GM18873 (cell line): ENCODE measurements around the gene TOM1L1.

Source experiments
- ATAC-seq: cut with Tn5 transposase; IDR thresholded peaks from one replicate; pipeline ENCODE4 v1.9.1; 2021; ENCODE audit warnings: mild to moderate bottlenecking, moderate library complexity, moderate number of reproducible peaks; ENCODE audit not compliant: unreplicated experiment, low FRiP score

TOM1L1 gene

DNA sequence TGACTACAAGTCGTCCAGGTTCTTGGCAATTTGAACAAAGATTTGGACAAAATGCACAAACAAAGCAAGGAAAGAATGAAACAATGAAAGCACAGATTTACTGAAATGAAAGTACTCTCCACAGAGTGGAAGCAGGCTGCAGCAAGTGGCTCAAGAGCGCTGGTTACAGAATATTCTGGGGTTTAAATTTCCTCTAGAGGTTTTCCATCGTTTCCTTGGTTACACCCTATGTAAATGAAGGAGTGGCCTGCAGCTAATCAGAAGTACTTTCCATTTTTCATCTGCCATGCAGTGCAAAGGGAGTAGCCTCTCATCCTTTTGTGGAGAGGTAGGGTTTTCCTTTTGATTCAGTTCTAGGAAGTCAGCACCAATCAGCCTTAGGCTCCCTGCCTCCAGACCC is 79.7 kb downstream of the TOM1L1 start:
- ATAC-seq, result no peak

DNA sequence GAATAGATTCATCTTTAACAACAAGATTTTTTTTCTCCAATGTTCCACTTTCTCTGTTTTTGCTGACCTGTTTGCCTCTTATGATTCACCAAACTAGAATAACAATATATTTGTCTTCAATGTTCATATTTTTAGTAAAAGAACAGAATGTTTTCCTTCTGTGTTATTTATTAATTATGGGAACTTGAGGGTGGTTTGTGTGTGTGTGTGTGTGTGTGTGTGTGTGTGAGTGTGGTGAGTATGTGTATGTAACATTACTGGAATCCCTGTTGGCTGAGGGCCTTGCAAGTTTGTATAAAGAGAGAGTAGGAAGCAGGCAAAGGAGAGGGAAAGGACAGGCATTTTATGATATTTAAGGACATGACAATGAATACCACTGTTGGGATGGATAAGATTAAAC is 81.7 kb downstream of the TOM1L1 start:
- ATAC-seq, result no peak

DNA sequence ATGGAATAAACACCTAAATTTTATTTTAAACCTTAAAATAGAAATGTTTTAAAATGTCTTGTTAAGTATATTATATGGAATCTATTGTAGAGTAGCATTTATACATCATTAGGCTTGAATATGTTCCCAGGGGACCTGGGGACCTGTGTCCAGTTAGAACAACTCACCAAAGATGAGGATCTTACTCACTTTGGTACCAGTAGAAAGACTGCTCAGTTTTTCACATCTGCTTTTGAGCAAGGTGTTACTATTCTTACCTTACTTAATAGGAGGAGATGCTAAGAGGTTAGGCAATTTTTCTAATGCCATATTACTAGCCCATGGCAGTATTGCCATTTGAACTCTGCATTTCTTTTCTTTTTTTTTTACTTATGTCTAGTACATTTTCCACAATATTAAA is 82.6 kb downstream of the TOM1L1 start:
- no peak for ATAC-seq

DNA sequence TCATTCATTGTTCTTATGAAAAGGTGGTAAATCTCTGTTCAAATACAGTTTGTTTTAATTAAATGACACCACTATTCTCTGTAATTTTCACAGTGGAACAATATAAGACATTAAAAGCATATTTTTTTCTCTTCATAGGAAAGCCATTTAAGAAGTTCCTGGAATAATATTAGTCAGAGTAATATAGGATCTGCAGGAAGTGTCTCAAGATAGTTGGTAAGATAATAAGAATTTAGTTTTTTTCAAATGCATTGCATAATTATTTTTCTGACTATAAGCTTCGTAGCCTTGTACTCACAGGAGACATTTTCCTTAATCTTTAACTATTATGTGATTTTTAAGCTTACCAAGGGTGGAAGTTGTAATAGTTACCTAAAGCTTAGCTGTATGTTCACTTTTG is 84.8 kb downstream of the TOM1L1 start:
- ATAC-seq, result no peak

DNA sequence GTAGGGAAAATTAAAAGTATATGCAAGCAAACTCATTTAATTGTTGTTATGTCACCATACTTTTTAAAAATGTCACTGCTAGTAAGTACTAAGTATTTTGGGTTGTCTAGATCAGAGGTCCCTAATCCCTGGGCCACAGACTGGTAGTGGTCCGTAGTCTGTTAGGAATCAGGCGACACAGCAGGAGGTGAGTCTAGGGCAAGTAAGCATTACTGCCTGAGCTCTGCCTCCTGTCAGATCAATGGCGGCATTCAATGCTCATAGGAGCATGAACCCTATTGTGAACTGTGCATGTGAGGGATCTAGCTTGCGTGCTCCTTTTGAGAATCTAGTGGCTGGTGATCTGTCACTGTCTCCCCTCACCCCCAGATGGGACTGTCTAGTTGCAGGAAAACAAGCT is 89.5 kb downstream of the TOM1L1 start:
- ATAC-seq, result no peak

DNA sequence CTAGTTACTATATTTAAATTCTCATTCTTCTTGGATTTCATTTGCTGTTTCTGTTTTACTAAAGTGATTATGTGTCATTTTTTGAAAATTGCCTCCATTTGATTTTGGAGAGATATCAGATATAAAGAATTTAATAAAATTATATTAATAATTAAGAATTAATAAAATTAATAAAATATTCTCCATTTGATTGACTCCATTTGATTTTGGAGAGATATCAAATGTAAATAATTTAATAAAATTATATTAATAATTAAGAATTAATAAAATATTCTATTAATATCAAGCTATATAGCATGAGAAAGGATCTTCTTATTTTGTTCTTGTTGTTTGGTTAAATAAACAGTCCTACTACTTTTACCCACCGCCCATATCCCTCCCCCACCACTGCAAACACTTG is 90.9 kb downstream of the TOM1L1 start:
- ATAC-seq, result no peak

DNA sequence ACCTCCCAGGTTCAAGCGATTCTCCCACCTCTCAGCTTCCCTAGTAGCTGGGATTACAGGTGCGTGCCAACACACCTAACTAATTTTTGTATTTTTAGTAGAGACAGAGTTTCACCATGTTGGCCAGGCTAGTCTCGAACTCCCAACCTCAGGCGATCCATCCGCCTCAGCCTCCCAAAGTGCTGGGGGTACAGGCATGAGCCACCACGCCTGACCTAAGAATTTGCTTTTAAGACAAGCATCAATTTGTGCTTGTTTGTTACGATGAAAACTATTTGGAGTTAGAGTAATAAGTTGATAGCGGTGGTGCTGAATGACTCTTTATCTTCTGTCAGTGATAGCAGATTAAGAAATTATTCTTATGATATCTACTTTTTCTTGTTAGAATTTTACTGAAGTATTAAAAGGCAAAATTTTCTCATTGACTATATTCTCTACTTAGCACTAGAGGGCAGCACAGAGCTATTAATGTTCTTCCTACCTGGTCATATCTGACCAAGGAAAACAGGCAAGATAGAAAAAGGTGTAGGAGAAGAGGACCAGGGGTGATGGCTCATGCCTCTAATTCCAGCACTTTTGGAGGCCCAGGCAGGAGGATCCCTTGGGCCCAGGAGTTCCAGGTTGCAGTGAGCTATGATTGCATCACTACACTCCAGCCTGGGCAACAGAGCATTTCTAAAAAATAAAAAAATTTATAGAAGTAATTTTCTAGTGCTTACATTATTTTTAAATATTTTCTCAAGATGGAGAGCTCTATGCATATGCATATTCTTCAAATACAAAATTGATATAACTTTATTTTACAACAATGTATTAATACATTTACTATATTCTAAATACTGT is 92.4 kb downstream of the TOM1L1 start:
- no peak for ATAC-seq

DNA sequence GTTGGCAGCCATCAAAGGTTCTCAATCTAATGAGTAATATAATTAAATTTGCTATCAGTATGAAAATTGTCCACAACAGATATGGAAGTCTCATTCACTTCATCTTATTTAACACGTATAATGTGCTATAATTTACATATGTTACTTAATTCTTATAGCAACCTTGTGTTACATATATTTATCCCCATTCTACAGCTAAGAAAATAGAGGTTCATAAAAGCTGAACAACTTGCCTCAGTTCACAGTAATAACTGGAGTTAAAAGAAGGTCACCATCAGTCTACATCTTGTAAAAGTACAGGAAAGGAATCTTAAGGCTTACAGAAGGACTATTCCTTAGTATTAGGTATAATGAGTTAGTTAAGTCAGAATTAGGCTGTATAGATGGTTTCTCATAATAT is 95.8 kb downstream of the TOM1L1 start:
- ATAC-seq, result no peak

DNA sequence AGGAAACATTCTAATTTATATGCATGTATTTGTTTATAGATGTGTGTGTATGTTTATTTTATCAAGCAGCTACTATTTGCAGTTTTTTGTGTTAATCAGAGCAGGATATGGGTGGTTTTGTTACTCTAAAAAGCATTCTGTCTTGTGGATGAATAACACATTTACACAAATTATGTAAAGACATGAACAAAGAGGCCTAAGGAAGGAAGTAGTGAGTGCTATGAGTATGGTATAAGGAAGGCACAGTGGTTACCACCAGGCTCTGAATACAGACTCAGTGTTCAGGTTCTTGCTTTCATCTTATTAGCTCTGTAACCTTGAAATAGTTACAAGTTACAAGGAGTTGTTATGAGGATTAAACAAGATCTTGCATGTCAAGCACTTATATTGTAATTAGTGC is 101.8 kb downstream of the TOM1L1 start:
- no peak for ATAC-seq

DNA sequence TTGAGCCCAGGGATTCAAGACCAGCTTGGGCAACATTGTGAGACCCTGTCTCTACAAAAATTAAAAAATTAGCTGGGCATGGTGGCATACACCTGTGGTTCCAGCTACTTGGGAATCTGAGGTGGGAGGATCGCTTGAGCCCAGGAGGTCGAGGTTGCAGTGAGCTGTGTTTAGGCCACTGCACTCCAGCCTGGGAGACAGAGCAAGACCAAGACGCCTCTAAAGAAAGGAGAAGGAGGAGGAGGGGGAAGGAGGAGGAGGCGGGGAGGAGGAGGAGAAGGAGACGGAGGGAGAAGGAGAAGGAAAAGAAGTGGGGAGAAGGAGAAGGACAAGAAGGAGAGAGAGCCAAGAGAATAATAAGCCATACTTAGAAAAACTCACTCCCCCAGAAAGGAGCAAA is 103.8 kb downstream of the TOM1L1 start:
- no peak for ATAC-seq

DNA sequence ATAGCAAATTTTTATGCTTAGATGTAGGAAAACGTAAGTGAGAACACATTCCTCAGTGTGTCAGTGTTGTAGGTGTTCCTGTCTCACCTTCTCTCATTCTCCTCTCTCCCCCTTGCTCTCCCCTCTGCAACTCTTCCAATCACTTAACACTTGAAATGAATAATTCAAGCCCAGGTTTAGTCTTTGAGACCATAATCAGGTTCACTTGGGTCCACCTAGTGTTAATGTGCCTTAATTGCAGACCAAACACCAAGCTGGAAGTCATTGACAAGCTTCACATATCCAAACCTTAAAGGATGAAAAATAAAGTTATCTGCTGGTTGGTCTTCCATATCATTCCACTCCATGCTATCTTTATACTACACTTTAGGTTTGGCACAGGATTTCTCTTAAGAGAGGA is 104.9 kb downstream of the TOM1L1 start:
- no peak for ATAC-seq
